Measurements from ENCODE around the gene CDH24.

The CDH24 gene

DNA sequence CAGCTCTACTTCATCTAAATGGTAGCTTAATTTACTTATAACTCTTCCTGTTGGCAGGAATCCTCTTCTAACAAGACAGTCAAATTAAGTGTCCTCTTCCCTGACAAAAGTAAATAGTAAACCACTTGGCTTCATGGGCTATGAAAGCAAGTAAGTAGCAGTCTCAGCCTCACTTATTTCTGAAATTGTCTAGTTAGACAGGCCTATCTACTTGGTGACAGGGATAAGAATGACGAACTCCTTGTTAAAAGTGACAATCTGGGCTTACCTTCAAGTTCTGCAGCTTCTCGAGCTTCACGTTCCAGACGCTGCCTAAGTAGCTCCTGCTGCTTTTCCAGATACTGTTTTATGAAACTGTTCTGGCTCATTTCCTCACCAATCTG is 32.9 kb upstream of the CDH24 start:
- DNase-seq: no peak

DNA sequence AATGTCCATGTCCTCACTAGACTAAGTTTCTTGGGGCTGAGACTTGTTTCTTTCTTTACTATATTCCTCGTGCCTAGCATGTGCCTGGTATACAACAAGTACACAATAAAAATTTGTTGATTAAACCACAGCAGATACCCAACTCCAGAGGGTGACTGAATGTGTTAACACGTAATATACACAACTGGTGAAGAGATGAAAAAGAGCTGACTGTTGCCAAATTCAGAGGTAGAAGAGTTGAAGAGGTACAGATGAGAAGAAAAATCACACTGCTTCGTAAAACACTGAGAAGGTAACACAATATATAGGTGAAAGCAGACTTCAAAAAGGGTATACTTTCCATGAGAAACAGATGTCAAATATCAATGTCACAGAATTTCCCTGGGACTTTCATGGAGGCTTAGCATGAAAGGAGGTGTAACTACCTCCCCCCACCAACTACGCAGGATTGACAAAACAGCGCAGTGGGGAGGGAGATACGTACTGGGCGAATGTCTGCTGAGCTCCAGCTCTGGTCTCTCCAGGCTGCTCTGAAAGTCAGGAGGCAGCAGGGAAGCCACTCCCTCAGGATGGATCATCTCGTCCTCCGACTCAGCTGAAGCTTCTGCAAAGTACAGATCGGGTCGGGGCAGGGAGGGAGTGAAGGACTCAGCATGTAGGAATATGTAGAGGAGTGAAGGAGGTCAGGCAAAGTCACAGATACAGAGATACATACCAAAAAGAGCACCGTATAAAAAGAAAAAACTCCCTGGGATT is 32.4 kb upstream of the CDH24 start:
- DNase-seq: no peak

DNA sequence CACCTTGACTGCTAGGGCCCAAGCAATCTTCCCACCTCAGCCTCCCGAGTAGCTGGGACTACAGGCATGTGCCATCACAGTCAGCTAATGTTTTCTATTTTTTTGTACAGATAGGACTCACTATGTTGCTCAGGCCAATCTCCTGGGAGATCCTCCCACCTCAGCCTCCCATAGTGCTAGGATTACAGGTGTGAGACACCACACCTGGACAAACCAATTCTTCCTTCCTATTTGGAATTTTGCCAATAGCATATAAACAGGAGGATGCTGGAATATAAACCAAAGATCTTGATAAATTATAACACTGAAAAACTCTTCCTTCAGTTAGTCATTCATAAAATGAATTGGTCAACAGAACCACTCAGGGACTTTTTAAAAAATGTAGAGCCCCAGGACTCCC is 29.2 kb upstream of the CDH24 start:
- DNase-seq: no peak

DNA sequence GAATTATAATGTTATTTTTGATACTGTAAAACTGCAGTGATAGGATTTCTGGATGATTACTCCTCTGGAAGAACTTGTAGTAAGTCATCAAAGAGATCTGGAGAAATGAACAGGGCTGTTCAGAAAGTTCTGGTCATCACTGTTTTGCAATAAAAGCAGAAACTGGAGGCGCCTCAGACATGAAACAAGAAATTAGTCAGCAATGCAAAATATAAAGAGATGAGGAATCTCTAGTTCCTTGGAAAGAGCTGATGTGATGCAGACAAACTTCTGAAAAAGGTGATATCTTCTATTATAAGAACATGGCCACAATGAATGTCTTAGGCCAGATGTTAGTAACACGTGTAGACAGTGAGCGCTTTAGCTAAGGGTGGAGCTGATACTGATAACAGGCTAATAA is 28.1 kb upstream of the CDH24 start:
- DNase-seq: no peak

DNA sequence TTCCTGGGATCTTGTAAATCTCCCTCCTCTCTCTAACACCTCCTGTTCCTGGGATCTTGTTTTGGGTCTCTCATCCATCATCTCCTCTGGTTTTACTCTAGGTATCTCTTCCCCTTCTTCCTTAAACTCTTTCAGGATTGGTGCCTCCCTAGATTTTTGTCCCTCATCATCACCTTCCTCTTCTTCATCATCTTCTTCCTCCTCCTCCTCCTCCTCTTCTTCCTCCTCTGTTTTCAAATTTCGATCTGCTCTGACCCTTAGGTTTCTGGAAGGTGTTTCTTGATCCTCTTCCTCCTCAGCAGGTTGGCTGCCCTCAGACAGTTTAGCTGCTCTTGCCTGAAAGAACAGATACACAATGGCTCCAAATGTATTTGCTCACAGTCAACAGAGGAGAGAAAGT is 23.2 kb upstream of the CDH24 start:
- no peak for DNase-seq

DNA sequence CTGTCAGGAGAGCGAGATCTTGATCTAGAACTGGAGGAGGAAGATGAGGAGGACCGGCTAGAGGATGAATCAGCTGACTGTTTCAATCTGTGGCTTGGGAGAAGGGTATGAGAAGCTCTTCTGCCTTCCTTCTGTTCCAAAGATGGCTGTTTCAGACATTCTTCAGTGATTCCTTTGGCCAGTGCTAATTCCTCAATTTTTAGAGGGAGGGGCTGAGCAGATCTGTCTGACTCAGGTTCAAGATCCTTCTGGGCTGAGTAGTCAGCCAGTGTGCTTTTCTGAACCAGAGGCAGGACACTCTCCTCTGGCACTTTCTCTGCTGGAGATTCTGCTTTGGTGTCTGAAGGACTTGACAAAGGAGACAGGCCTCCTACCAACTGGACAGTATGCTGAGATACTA is 22.4 kb upstream of the CDH24 start:
- no peak for DNase-seq

DNA sequence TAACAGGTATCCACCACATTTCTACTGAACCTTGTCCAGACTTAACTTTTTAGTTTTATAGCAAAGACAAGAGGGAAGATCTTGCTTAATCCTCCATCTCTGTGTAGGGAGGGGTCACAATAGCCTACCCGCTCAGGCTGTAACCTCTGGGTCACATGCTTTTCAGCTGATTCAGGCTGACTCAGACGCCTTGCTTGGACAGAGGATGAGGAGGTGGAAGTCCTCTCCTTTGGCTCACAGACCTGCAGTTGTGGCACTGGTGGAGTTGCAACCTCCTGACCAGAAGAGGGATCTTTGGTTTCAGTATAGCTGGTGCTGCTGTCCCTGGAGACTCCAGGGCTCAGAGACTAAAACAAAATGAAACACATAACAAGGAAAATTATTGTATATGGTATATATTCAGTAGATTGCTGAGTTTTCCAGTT is 21.4 kb upstream of the CDH24 start:
- DNase-seq: no peak

DNA sequence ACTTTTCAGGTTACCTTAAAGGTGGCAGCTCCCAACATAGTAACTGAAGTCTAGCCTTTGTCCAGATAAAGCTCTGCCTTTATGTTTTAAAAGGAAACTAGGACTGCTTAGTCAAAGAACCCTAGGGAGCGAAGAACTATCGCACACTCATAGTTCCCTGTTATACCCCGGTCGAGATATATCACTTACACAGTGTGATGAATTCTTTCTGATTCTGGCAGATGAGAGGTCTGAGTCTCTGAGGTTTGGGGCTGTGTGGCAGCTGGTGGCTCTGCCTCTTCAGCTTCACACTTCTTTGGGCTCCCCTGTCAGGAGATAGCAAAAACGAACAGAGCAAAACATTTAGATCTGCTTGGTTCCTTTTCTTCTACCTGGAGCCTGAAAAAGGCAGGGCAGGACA is 20.6 kb upstream of the CDH24 start:
- no peak for DNase-seq

DNA sequence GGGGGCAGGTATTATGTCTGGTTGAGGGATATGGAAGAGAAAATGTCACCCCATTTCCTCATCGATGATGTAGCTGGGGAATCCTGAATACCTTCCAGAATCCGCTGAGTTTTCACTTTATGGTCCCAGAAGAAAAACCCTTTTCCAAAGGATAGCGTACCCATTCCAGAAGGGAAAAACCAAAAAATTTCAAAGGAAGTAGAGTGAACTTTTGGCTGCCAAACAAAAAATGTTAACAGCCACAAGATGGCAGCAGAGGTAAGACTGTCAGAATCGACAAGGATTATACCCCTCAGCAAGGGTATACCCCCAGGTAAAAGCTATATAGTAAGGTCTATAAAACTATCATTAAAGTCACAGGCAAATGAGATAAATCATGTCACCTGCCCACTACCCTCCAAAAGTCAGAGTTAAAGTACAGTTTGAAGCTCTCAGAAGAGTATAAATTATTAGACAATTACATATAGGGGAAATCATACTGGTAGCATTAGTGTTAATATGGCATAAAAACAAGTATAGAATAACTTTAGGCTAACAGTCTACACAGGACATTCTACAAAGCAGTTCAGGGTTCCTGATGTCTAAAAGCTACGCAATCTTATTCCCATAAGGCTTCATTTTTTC is 19.6 kb upstream of the CDH24 start:
- no peak for DNase-seq

DNA sequence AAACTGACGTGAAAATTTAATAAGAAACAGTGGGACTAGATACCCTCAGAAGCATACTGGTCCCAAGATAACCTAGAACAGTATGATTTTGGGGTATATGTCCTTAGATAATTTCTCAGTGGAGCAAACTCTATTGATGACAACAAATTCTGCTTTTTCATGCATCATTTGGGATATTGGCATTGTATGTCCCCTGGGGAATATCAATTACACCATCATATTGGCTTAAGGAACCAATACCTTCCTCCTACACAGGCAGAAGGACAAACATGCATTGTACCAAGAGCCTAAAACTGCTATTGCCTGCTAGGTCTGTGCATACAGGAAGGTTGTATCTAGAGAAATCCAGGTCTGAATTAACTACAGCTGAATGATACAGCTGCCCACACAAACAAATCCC is 17.6 kb upstream of the CDH24 start:
- DNase-seq: no peak

DNA sequence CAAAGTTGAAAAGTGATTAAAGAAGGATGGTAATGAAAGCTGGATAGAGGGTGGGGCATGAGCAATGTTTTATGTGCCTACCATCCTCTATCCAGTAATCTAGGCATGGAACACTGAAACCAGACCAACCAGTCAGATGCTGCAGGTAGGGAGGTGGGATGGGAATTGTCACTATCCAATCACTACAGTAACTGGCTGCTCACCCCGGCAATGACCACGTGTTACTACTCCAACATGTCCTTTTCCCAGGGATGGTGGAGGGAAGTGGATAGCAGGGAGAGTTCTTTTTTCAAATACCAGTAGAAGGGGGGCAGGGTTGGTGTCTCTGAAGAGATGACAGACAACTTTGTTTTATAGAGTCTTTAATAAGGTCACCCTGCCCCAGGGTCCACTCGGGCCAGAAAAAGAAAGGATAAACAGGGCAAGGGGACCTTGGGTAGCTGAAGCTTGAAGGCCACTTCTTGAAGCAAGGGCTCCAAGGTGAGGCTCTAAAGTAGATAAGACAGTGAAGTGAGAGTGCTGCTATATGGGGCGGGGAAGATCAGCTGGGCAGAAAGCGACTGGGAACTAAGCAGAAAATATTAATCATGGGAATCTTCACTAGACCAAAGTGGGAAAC is 14.7 kb upstream of the CDH24 start:
- DNase-seq: peak in 1 of 2 experiments; percentile 1

DNA sequence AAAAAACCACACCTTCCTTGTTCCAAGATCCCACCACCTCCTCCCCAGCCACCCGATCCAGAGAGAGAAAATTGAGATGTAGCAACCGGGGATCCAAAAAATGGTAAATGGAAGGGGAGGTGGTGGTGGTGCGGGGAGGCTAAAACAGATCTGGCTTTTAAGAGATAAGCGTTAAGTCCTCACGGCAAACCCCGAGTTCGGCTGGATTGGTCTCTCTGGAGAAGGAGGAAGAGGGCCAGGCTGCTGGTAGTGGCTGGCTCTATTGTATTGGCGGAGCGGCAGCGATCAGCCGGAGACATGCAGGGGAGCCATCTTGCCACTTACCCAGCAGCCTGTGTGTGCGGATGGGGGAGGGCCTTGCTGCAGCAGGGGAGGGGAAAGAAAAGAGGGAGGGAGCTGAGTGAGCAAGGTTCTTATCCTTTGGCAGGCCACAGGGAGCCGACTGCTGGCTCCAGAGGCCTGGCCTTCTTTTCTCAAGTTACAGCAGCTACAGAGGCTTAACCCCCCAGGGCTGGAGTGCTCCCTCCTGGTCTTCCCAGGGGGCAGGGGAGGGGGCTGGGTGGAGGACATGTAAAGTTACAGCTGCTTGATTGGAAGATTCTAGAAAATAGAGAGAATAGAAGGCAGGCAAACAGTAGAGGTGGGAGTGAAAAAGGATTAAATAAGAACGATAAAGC is 14.1 kb upstream of the CDH24 start:
- DNase-seq: peak; percentile 78 to 86

DNA sequence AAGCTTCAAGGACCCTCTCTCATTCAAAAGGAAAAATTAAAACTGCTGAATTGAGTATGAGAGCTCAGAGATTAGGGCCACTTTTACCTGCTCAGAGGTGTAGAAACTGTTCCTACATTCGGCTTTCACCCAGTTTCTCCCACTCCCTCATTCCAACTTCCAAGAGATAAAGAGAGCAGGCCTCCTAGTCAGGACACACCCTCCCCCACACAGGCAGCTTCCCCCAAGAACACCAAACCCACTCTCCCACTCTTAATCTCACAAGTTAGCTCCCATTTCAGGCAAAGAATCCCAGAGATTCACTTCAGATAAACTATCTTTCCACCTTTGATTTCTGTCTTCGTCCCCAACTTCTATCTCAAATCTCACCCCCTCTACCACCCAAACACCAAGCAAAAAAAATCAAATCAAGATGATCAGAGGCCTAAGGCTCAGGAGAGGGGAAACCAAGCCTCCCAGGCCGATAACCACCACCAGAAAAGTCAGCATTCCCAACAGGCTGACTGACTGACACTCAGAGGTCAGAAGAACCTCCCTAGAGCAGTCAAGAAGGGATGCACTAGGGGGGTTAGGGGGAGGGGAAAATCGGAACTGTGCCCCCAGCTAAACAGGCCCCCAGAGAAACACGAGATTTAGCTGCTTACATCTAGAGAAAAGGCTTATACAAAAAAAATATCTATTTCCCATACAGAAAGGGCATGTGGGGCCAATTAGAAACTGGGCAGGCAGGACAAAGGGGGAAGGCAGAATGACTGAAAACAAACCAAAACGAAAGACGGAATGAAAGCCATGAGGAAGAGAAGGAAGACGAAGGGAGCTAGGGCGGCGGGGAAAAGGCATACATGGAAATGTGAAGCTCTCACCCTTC is 13.2 kb upstream of the CDH24 start:
- no peak for DNase-seq

DNA sequence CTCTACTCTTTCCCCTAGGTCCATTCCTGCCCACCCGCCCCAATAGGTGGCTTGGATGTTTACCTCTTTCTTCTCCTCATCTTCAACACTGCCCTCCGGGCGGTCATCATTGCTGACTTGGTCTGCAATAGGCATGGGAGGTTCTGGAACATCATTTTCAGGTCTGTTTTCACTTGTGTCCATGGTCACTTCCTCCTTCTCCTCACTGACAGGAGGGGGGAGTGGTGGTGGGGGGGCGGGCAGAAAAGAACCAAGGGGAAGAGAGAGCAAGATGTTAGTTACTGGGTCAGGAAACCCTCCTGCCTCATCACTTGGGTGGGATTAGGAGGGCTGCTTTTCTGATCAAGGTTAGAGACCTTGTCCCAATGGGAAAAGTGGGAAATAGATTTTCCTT is 12.1 kb upstream of the CDH24 start:
- no peak for DNase-seq

DNA sequence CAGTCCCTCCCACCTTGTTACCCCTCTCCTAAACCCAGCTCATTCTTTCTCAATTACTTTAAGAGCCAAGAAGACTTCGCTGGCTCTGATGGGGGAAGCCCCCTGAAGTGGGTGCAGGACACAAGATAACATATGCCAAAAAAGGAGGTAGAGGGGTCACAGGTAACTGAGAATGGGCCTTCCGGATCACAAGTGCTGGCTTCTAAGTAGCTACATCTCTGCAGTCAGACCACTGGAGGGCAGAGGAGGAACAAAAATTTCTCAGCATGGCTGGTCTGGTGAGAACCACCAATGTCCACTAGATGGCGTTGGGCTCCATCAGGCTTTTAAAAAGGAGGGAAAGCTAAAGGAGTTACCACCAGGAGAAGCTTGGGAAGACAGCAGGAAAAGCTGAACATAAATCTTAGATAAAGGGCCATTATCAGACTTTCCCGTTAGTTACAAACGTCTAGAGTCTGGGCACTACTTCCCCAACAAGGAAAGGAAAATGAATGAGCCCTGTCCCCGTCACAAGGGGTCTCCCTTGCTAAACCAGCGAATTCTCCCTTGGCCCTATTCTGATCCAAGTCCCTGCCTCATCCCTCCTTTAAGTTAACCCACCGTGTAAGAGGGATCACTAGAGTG is 11.6 kb upstream of the CDH24 start:
- peak; percentile 72 to 79 for DNase-seq

DNA sequence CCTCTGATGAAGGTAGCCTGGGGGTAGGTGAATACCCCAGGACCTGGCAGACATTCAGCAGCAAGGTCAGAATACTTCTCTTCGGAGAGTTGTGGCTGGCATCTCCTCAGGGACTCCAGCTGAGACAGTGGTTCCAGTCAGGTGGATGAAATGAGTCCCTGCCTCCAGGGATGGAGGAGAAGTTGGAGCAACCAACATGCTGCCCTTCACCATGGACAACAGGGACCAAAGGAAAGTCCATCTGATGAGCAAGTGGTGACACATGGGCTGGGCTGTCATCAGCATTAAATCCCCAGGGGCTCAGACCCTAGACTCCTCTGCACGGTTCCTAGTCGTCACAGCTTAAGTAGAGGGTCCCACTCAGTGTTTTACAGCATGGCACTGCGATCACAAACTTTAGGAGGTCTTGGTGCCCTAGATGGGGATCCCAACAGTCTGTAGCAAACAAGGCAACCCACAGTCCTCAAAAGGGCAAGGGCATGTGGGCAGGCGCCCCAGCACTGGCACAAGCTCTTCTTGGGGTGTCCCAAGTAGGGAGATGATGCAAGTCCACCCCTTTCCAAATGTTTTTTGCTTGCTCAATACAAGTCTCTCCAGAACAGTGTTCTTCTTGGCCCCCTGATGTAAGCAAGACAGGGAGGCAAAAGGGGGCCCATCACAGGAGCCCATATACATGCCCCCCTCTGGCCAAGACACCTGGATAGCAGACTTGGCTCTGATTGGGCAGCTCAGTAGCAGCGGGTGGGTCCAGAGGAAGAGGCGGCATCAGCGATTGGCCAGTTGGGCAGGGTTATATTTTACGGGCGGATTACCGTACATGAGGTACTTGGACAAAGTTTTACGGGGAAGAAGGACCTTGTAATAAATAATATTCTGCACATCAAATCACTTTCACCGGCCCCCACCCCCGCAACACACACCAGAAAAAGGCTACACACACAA is 10.8 kb upstream of the CDH24 start:
- no peak for DNase-seq

DNA sequence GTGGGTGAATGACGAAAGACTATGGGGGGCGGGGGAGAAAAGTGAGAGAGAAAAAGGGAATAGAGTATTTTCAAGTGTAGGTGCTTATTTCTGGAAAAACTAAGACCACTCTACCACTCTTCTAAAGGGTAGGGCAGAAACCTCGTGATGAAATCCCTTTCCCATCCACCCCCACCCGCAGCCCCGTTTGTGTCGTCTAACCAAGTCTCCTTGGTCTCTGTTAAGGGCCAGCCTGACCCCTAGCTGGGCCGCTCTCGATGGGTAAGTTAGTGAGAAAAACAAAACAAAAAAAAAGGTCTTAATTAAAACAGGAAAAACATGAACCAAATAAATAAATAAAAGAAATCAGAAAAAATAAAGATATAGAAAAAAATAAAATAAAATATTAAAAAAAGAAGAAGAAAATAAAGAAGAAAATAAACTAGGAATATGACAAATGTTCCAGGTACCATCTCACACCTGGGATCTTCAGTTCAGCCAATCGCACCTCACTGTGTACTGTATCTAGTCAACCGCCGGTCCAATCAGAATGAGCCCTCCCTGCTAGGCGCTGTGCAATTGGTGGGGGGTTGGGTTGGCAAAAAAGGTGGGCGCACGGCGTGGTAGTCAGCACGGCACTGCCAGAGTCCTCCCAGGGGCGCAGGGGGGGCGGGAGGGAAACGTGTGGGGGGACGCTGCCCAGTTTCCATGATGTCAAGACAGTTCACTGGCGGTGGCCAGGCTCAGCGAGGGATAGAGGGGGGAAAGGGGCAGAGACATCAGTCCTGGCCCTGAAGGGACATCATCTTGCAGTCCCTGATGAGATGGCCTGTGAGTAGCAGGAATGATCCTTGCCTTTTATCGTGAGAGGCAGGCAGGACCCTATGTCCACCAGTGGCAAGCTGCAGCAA is 9.8 kb upstream of the CDH24 start:
- DNase-seq: no peak

DNA sequence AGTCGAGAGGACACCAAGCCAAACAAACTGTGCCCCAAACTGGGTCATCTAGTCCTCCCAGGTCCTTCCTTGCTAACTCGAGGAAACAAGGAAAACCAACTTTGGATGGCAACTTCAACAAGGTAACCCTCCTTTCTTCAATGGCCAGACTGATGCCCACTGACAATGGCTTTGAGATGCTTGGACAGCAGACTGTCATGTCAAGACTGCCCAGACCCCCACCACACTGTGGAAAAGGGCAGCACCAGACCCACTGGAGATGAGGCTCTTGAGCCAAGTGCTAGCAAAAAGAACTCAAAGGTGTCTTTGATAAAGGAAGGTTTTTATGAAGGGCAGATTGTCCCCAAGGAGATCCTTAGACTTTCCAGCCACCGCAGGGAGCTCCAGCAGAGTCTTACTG is 9.0 kb upstream of the CDH24 start:
- no peak for DNase-seq

DNA sequence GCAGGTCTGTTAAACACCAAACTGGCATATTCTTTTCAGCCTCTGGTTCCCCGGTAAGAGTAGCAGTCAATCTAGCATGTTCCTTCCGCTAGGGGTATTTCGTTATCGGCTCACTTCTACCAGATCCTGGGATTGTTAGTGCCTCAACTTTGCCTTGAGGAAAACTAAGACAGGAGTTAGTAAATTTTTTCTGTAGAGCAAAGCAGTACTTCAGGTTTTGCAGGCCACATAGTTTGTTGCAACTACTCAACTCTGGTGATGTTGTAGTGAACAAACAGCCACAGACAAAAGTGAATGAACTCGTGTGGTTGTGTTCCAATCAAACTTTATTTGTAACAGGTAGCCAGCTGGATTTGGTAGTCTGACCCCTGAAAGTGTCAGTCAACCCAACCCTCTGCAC is 6.3 kb upstream of the CDH24 start:
- no peak for DNase-seq

DNA sequence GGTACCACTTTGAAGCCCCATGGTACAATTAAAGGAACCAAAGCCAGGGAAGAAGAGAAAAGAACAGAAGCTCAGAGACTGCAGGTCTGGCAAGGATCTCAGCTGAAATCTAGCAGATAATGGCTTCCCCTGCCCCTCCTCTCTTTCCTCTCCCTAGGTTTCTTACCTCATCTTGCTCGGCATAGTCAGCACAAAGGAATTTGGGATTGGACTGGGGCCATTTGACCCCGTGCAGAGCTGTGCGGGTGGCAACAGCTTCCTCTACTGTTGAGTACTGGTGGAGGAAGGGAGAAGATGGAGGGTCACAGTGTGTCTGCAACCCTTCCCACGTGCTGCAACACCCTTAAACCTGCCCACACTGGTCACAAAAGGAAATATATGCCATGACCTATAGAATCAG is 4.7 kb upstream of the CDH24 start:
- no peak for DNase-seq
